ENCODE measurements around the gene ESYT1.

ESYT1 gene

GRCh38 chr12:56189918-56190694 is 62.0 kb downstream of the ESYT1 start:
- DNase-seq, result peak; percentile 84 to 90

GRCh38 chr12:56190695-56191155 is 62.7 kb downstream of the ESYT1 start:
- peak; percentile 47 to 51 for DNase-seq

- no peak for DNase-seq
These were observed 64.5 kb downstream of the ESYT1 start for GRCh38 chr12:56192582-56192981.

GRCh38 chr12:56193025-56193578 is 65.0 kb downstream of the ESYT1 start:
- peak; percentile 77 to 94 for DNase-seq
